Gastroesophageal sphincter (tissue), 3 donors: ENCODE measurements around the gene SLC4A1AP.

Source experiments
- EP300 ChIP-seq: sonication (generic); formaldehyde crosslinking; IDR thresholded peaks from one replicate; pipeline ENCODE4 v1.6.1; 2017; ENCODE audit warnings: antibody characterized with exemption, mild to moderate bottlenecking
- POLR2A ChIP-seq, 2 donors: fragments of 450-650 bp; IDR thresholded peaks; one replicate each; pipeline ENCODE4 v1.6.1; 2017; ENCODE audit warnings: antibody characterized with exemption in 2 of 2, mild to moderate bottlenecking in 2 of 2, moderate library complexity in 1 of 2
- TF ChIP-seq, protein P1 (sequence below), 4 experiments: fragments of 200-600 bp in 2 of 4; fragments of 450-650 bp in 2 of 4; sonication (generic) in 1 of 4; IDR thresholded peaks; one replicate each; pipeline ENCODE4 v1.5.1; 2017 to 2019; ENCODE audit warnings: antibody characterized with exemption in 4 of 4, mild to moderate bottlenecking in 2 of 4, moderate library complexity in 2 of 4

DNA sequence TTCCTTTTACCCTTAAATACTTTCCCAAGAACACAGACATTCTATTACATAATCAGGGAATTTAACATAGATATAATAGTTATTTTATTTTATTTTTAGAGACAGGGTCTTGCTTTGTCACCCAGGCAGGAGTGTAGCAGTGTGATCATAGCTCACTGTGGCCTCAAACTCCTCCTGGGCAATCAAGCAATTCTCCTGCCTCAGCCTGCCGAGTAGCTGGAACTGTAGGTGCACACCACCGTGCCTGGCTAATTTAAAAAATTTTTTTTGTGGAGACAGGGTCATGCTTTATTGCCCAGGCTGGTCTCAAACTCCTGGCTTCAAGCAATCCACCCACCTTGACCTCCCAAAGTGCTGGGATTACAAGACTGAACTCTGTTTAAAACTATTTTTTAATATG is 45.6 kb downstream of the SLC4A1AP start:
- no peak for TF ChIP-seq POLR2A (IDR thresholded peaks at IDR 0.05)
- TF ChIP-seq, protein P1, sequence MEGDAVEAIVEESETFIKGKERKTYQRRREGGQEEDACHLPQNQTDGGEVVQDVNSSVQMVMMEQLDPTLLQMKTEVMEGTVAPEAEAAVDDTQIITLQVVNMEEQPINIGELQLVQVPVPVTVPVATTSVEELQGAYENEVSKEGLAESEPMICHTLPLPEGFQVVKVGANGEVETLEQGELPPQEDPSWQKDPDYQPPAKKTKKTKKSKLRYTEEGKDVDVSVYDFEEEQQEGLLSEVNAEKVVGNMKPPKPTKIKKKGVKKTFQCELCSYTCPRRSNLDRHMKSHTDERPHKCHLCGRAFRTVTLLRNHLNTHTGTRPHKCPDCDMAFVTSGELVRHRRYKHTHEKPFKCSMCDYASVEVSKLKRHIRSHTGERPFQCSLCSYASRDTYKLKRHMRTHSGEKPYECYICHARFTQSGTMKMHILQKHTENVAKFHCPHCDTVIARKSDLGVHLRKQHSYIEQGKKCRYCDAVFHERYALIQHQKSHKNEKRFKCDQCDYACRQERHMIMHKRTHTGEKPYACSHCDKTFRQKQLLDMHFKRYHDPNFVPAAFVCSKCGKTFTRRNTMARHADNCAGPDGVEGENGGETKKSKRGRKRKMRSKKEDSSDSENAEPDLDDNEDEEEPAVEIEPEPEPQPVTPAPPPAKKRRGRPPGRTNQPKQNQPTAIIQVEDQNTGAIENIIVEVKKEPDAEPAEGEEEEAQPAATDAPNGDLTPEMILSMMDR (IDR thresholded peaks at IDR 0.05): no peak
- TF ChIP-seq EP300: no peak
